ENCODE data around the gene SIRT2. TPM values are rescaled to one million over a fixed set of nuclear protein-coding genes. Genes with fewer than 3 reads are reported as not detected.

SIRT2 gene
- total RNA-seq, 2 experiments from 2014 or later = 36.4 to 40.3 TPM

- peaks cover 43% of the 10 kb centered on the region for H3K36me3 Mint-ChIP-seq (ENCODE audit: low read depth)
- H3K4me3 Mint-ChIP-seq = peak overlapping the region; percentile 98
- H3K4me1 Mint-ChIP-seq (ENCODE audit: low read depth) = peaks cover 31% of the 10 kb centered on the region
- DNase-seq = no peak
- no peaks in the 10 kb centered on the region for H3K27me3 Mint-ChIP-seq (ENCODE audit: low read depth)
- no peak for ATAC-seq
- POLR2A ChIA-PET = interaction anchor here (0.6 to 2.3 kb wide), 2 partner anchors 82 to 404 kb away, joined by 4 to 6 read pairs; partner anchors contain the start of gene GMFG
- peaks cover 7% of the 10 kb centered on the region for H3K9me3 Mint-ChIP-seq (ENCODE audit: insufficient read depth)
- CTCF ChIA-PET = interaction anchor here (1.0 to 3.9 kb wide), 20 partner anchors 9 to 529 kb away, joined by 3 to 49 read pairs (median 6); partner anchors contain the start of genes ECH1, FAM98C, NFKBIB and RINL
- H3K27ac Mint-ChIP-seq = peak overlapping the region; percentile 99
Measured at GRCh38 chr19:38931521-38931793, 32.0 kb upstream of the SIRT2 start.

DNA sequence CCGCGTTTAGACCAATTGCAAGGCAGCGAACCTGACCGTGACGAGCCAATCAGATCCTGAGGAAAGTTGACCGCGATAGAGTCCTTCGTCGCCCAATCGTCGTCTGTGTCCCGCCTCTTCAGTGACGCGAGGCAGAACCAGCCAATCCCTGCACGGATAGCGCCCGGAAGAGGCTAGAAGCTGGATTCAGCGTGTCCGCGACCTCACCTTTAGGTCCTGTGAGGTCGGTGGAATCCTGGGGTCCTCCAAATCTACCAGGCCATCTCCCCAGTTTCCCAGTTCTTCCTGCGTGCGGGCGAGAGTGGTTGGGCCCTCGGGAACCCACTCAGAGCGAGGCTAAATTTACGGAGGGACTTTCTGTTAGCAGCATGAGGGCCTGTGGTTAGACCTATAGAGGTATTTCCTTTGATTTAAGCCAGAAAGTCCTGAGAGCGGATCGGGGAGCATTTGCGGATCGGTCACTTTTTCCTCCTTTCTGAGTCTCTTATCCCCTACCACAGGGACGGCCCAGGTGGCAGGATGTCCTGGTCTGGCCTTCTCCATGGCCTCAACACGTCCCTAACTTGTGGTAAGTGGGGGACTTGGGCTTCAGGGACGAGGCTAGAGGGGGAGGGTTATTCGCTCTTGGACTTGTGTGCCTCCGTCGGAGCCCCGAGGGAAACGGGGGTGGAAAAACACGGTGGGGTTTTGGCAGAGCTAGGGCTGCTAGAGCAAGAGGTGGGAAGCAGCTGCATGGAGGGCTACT lies 31.5 kb upstream of the SIRT2 start, which contains the start of gene MRPS12:
Gene MRPS12 (plus strand): TSS at position 169 of the 745 bp plus-strand sequence. CDS start 351 bp downstream, at position 520.
- ChIA-PET CTCF (interaction anchor here (0.6 to 3.9 kb wide), 71 partner anchors 9 to 1640 kb away, joined by 3 to 49 read pairs (median 4); partner anchors contain the start of genes ACTN4, CAPN12, ECH1 and EIF3K), POLR2A (interaction anchor here (0.7 to 2.3 kb wide), 12 partner anchors 10 to 556 kb away, joined by 3 to 6 read pairs (median 4); partner anchors contain the start of genes NFKBIB, PSMD8, RINL and SIRT2)
- ATAC-seq = peak; percentile 97

GRCh38 chr19:38929929-38930775 lies 30.7 kb upstream of the SIRT2 start, which contains the start of gene SARS2:
Gene SARS2, minus strand, starts transcription at chr19:38930763. Its CDS starts 27 bp downstream, at chr19:38930736.
- H3K36me3 Mint-ChIP-seq (ENCODE audit: low read depth) = peaks cover 40% of the 10 kb centered on the region
- H3K9me3 Mint-ChIP-seq (ENCODE audit: insufficient read depth) = peaks cover 6% of the 10 kb centered on the region
- CTCF ChIA-PET = interaction anchor here (0.6 to 3.9 kb wide), 73 partner anchors 9 to 1641 kb away, joined by 3 to 49 read pairs (median 4); partner anchors contain the start of genes ACTN4, CAPN12, ECH1 and EIF3K
- peaks cover 31% of the 10 kb centered on the region for H3K4me1 Mint-ChIP-seq (ENCODE audit: low read depth)
- no peaks in the 10 kb centered on the region for H3K27me3 Mint-ChIP-seq (ENCODE audit: low read depth)
- ATAC-seq (peak; percentile 68), DNase-seq (peak; percentile 94)
- POLR2A ChIA-PET = interaction anchor here (0.5 to 2.3 kb wide), 13 partner anchors 11 to 556 kb away, joined by 3 to 6 read pairs (median 3); partner anchors contain the start of genes NFKBIB, PSMD8, RINL and SIRT2
- peak within 1 kb of the TSS; percentile 99 for H3K27ac Mint-ChIP-seq
- H3K4me3 Mint-ChIP-seq = peak within 1 kb of the TSS; percentile 98

More for the DNA sequence above, 31.5 kb upstream of the SIRT2 start, which contains the start of gene MRPS12:
- peak; percentile 99 for DNase-seq
- peak within 1 kb of the TSS; percentile 98 for H3K4me3 Mint-ChIP-seq
- H3K9me3 Mint-ChIP-seq (ENCODE audit: insufficient read depth) = peaks cover 7% of the 10 kb centered on the region
- peak within 1 kb of the TSS; percentile 99 for H3K27ac Mint-ChIP-seq
- no peaks in the 10 kb centered on the region for H3K27me3 Mint-ChIP-seq (ENCODE audit: low read depth)
- H3K4me1 Mint-ChIP-seq (ENCODE audit: low read depth) = peaks cover 31% of the 10 kb centered on the region
- H3K36me3 Mint-ChIP-seq (ENCODE audit: low read depth) = peaks cover 42% of the 10 kb centered on the region

DNA sequence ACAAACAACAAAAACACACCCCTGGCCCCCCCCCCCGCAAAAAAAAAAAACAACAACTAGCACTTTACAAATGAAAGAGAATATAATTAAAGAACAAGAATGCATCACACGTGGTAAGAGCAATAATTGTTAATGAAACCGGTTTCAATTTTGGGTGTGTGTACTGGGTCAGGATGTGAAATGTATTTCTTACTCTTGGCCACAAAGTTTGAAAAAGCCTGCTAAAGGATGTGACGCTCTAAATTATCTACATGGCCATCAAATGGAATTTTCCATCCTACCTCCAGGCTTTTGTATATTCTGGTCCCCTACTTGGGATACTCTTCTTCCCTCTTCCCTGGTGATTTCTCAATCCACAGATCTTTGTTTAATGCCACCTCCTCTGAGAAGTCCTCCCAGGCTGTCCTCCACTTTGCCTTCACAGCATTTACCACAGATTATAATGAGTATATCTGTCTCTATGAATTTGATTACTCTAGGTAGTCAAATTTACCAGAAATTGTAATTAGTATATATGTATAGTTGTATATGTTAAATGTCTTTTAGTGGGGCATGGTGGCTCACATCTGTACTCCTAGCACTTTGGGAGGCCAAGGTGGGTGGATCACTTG lies 29.1 kb upstream of the SIRT2 start:
- Mint-ChIP-seq H3K9me3 (ENCODE audit: insufficient read depth) (no peaks in the 10 kb centered on the region), H3K4me3 (peak overlapping the region; percentile 3), H3K36me3 (ENCODE audit: low read depth) (peaks cover 33% of the 10 kb centered on the region), H3K27me3 (ENCODE audit: low read depth) (no peaks in the 10 kb centered on the region), H3K27ac (peak overlapping the region; percentile 66), H3K4me1 (ENCODE audit: low read depth) (peaks cover 33% of the 10 kb centered on the region)
- no peak for ATAC-seq
- DNase-seq = no peak
- ChIA-PET POLR2A (no interaction called here), CTCF (interaction anchor here (1.0 to 3.9 kb wide), 8 partner anchors 11 to 685 kb away, joined by 3 to 49 read pairs (median 8); partner anchors contain the start of genes NFKBIB and SIRT2)

GRCh38 chr19:38924388-38924787 lies 25.0 kb upstream of the SIRT2 start:
- CTCF ChIA-PET = interaction anchor here (0.5 to 1.1 kb wide), 2 partner anchors 28 to 421 kb away, joined by 3 read pairs; no protein-coding TSS in a partner anchor
- no peaks in the 10 kb centered on the region for H3K9me3 Mint-ChIP-seq (ENCODE audit: insufficient read depth)
- H3K36me3 Mint-ChIP-seq (ENCODE audit: low read depth) = peaks cover 23% of the 10 kb centered on the region
- H3K4me3 Mint-ChIP-seq = no peak overlapping the region
- DNase-seq (no peak), ATAC-seq (peak; percentile 40)
- POLR2A ChIA-PET = no interaction called here
- H3K4me1 Mint-ChIP-seq (ENCODE audit: low read depth) = peaks cover 15% of the 10 kb centered on the region
- H3K27me3 Mint-ChIP-seq (ENCODE audit: low read depth) = no peaks in the 10 kb centered on the region
- peak overlapping the region; percentile 53 for H3K27ac Mint-ChIP-seq

DNA sequence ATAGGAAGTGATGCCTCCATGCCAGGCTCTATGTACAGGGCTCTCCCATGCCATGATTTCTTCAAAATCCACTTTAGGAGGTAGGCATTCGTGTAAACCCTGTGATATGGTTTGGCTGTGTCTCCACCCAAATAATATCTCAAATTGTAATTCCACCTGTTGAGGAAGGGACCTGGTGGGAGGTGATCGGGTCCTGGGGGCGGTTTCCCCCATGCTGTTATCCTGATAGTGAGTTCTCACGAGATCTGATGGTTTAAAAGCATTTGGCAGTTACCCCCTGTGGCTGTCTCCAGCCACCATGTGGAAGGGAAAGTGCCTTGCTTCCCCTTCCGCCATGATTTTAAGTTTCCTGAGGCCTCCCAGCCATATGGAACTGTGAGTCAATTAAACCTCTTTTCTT lies 23.1 kb upstream of the SIRT2 start:
- H3K27ac Mint-ChIP-seq = no peak overlapping the region
- POLR2A ChIA-PET = no interaction called here
- ATAC-seq = no peak

DNA sequence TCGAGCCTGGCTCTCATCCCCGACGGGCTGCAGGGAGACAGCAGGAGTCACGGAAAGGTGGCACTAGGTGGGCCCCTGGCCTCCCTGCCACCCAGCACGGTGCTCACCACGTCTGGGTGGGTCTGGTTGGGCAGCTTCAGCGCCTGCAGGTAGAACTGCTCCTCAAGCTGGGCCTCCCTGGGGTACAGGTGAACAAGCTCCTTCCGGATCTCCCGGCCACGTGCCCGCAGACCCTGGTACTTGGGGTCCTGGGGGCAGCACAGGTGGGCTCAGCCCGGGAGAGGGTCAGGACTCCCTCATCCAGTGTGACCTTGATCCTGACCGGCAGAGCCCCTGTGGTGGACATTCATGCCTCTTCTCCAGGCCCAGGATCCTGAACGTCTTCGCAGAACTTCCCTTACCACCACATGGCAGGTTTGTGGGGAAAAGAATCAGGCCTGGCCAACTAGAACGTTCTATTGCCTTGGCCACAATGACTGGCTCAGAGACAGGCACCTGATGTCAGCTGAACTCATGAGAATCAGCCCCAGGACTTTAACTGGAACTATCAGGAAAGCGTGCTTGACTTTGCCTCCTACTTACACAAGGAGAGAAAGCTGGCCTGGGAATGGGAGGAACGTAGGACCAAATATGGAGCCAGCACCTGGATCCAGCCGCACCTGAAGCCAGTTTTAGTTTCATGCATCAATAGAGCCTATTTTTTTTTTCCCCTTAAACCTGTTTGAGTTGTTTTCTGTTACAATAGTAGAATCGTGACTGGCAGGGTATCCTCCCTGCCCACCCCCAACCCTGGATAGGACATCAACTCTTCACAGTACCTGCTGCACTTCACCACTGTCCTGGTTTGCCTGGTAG lies 22.2 kb upstream of the SIRT2 start:
- ATAC-seq = no peak
- ChIA-PET CTCF (interaction anchor here (0.6 kb wide), 2 partner anchors 9 to 519 kb away, joined by 3 read pairs; partner anchors contain the start of genes FAM98C, MRPS12 and SARS2), POLR2A (no interaction called here)
- peak overlapping the region; percentile 10 for H3K27ac Mint-ChIP-seq
- H3K4me1 Mint-ChIP-seq (ENCODE audit: low read depth) = peaks cover 2% of the 10 kb centered on the region
- H3K36me3 Mint-ChIP-seq (ENCODE audit: low read depth) = peaks cover 21% of the 10 kb centered on the region
- H3K9me3 Mint-ChIP-seq (ENCODE audit: insufficient read depth) = no peaks in the 10 kb centered on the region
- no peak for DNase-seq
- no peak overlapping the region for H3K4me3 Mint-ChIP-seq
- no peaks in the 10 kb centered on the region for H3K27me3 Mint-ChIP-seq (ENCODE audit: low read depth)

More for the DNA sequence above, 23.1 kb upstream of the SIRT2 start:
- Mint-ChIP-seq H3K4me1 (ENCODE audit: low read depth) (peaks cover 2% of the 10 kb centered on the region), H3K4me3 (no peak overlapping the region), H3K36me3 (ENCODE audit: low read depth) (peaks cover 21% of the 10 kb centered on the region), H3K27me3 (ENCODE audit: low read depth) (no peaks in the 10 kb centered on the region), H3K9me3 (ENCODE audit: insufficient read depth) (no peaks in the 10 kb centered on the region)
- CTCF ChIA-PET = no interaction called here
- DNase-seq = no peak

DNA sequence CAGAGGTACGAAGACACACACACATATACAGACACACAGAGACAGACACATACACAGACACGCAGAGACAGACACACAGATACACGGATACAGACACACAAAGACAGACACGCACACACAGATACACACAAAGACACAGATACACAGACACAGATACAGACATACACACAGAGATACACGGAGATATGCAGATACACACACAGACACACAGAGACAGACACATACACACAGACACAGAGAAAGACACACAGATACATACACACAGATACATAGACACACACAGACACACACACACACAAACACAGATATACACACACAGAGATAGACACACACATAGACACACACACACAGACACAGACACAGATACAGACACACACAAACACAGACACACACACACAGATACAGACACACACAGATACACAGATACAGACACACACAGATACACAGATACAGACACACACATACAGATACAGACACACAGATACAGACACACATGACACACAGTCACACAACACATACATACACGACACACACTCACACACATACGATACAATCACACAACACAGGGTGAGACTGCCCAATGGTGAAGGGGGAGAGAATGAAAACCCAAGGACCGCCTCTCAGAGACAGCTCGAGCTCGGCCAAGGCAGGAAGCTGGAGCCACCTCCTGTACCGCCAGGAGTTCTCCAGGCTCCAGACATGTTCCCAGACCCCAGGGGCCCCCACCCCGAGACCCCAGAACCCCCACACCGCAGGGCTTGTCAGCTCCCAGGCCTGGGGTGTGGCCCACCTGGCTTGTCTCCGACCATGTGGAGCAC lies 21.4 kb upstream of the SIRT2 start:
- Mint-ChIP-seq H3K9me3 (ENCODE audit: insufficient read depth) (no peaks in the 10 kb centered on the region), H3K36me3 (ENCODE audit: low read depth) (peaks cover 21% of the 10 kb centered on the region), H3K4me3 (no peak overlapping the region), H3K27me3 (ENCODE audit: low read depth) (no peaks in the 10 kb centered on the region), H3K4me1 (ENCODE audit: low read depth) (peaks cover 2% of the 10 kb centered on the region), H3K27ac (no peak overlapping the region)
- POLR2A ChIA-PET = no interaction called here
- CTCF ChIA-PET = interaction anchor here (0.6 to 4.2 kb wide), 2 partner anchors 10 to 518 kb away, joined by 3 to 18 read pairs; partner anchors contain the start of genes FAM98C, MRPS12 and SARS2
- no peak for ATAC-seq
- no peak for DNase-seq

GRCh38 chr19:38919837-38920601 lies 20.6 kb upstream of the SIRT2 start:
- ChIA-PET CTCF (interaction anchor here (4.2 kb wide), 1 partner anchor 11 kb away, joined by 18 read pairs; the partner anchor contains the start of genes MRPS12 and SARS2), POLR2A (no interaction called here)
- Mint-ChIP-seq H3K27me3 (ENCODE audit: low read depth) (no peaks in the 10 kb centered on the region), H3K9me3 (ENCODE audit: insufficient read depth) (no peaks in the 10 kb centered on the region), H3K27ac (no peak overlapping the region), H3K36me3 (ENCODE audit: low read depth) (peaks cover 16% of the 10 kb centered on the region), H3K4me1 (ENCODE audit: low read depth) (peaks cover 2% of the 10 kb centered on the region), H3K4me3 (no peak overlapping the region)
- DNase-seq (no peak), ATAC-seq (no peak)
